IPS-11a (cell line): ENCODE results near the gene EOGT.

Experiments
- H3K4me3 ChIP-seq: one replicate; pipeline ENCODE4 v1.5.1; 2013; ENCODE audit warnings: low read depth, low read length, control low read depth

Gene EOGT

DNA sequence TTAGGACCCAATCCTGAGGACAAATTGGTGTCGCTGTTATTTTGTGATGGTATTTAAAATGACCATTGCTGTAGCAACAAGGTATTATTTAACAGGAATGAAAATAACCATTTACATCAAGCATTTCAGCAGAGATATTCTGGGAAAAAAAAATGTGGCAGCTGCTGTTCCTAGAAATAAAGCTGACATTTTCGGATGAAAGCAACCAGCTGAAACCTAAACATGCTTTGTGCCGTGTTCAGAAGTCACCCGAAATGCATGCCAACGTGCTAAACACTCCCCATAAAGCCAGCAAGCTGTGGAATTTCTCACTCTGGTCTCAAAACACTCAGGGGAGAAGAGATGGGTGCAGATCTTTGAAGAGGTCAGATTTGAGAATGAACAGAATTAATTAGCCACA is 49.6 kb downstream of the EOGT start:
- no peak overlapping the region for H3K4me3 ChIP-seq

GRCh38 chr3:68963376-68963775 is 50.1 kb downstream of the EOGT start:
- H3K4me3 ChIP-seq = no peak overlapping the region

DNA sequence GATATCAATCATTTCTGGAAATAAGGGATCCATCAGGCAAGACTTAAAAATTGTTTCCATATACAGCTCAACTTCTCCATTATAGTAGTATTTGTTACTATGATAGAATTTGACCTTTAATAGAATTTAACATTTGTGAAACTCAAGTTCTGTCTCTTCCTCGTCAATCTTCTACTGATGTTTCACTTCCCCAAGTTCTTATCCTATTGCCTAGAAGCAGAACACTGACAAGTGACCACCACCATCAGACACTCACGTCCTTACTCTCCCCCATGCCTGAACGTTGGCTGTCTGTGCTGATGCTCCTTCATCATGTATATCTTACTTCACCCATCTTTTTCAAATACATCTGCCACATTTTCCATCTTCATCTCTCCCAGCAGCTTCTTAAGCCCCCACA is 54.6 kb downstream of the EOGT start:
- H3K4me3 ChIP-seq = no peak overlapping the region

DNA sequence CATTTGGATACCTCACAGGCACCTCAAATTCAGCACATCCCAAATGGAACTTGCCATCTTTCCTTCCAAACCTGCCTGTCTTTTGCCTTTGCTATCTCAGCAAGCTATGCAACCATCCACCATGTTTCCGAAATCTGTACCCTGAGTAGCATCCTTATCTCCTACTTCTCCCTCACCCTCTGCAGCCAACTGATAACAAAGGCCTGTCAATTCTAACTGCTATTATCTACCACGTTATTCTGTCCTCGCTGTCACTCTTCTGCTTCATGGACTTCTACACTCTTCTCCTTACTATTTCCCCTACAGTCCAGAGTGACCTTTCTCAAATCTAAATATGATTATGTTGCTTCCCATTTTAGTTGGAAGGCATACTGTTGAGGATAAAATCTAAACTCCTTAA is 55.6 kb downstream of the EOGT start:
- H3K4me3 ChIP-seq = no peak overlapping the region

DNA sequence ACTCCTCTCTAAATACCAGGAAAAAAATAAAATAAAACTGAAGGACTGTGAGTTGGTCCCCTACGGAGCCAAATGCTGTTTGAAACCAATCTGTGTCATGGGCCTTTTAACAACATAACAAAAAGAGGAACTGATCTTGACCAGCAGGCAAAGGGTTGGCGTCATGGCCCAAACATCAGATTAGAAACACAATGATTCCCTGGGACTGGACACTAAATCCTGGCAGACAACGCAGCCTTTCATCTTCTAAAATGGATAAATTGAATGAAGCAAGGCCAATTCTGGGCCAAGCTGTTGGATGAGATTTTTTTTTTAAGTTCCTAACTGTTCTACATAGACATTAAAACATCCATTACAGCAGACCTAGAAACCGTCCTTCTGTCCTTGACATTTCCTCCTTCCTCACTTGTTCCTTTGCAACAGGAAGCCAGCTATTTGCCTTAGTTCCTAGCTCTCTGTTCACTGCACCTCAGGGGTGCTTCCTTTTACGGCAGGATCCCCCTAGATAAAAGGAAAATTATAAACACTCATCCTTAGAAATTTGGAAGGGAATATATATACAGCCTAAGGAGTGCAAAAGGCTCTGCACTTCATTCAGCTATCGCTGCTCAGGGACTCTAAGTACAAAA is 59.6 kb downstream of the EOGT start:
- H3K4me3 ChIP-seq = no peak overlapping the region

DNA sequence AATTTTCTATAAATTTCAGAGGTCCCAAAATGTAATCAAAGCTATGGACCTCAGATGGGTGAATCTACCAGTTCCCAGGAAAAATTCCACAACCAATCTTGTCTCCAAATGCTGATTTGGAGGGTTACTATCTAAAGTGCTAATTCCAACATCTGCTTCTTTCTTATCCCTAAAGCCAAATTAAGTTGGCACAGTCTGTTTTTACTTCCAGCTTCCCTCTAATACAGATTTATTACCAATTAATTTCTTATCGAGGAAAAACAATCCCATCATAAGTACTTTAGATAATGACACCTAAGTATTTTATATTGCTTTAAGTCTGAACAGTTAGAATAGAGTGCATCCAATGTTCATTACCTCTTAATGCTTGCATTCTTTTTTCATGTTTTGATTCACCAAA is 68.3 kb downstream of the EOGT start:
- H3K4me3 ChIP-seq = no peak overlapping the region

DNA sequence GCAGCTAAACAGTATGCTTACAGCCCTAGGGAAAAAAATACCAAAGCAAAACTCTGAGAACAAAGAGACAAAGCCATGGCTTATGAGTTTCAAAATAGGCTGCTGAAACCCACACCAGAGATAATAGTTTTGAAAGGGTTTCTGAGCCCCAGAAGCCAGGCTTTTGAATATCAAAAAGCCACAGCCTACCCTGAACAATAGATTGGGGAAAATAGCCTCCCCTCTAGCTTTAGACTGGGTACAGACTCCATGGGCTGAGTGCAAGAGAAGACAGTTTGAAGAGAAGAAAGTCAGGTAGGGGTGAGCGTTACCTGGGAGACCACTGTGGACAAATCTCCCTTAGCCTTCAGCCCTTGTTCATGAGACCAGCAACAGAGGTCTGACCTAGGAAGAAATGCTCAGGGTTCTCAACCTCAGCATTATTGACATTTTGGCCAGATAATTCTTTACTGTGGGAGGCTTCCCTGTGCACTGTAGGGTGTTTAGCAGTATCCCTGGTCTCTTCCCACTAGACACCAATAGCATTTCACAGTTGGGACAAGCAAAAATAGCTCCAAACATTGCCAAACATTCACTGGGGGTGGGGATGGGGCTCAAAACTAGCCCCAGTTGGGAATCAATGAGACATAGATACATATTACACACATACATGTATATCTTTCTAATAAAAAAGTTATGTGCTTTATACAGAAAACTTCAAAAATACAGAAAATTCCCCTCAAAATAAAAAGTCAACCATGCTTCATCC is 69.6 kb downstream of the EOGT start:
- no peak overlapping the region for H3K4me3 ChIP-seq

GRCh38 chr3:68941055-68941454 is 72.4 kb downstream of the EOGT start:
- H3K4me3 ChIP-seq = no peak overlapping the region

- no peak overlapping the region for H3K4me3 ChIP-seq
Observed at GRCh38 chr3:68936856-68937255, 76.6 kb downstream of the EOGT start.

- no peak overlapping the region for H3K4me3 ChIP-seq
Observed at GRCh38 chr3:68935778-68936177, 77.7 kb downstream of the EOGT start.

DNA sequence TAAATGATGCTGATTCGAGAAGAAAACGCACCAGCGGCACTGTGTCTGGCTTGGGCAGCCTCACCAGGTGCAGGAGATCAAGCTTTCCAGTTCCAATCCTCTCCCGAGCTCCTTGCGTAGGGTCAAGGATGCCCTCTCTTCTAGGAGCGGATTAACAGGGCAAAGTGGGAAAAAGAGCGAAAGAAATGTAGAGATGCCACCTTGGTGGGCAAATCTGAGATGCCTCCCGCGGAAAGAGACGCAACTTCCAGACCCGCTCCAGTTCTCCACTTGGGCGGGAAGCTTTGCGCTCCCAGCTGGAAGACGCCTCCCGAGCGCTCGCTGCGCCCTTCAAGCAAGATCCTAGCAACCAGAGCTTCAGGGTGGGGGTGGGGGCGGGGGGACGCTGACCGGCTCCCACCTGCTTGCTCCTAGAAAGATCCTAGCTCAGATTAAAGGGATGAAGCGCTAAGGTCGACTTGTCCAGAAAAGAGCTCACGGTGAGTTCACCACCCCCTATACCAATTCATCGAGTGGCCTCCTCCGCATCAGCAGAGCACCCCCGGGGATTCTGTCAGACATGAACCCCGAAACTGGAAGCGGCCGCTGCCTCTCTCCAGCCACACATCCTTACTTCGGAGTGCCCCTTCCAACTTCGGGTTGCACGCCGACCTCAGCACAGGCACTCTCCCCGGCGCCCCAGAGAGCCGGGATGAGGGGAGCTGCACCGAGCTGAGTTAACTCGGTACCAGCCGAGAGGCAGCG is 81.9 kb downstream of the EOGT start:
- H3K4me3 ChIP-seq = peak overlapping the region; percentile 57
